ENCODE results near the gene TNNT2.

DNA sequence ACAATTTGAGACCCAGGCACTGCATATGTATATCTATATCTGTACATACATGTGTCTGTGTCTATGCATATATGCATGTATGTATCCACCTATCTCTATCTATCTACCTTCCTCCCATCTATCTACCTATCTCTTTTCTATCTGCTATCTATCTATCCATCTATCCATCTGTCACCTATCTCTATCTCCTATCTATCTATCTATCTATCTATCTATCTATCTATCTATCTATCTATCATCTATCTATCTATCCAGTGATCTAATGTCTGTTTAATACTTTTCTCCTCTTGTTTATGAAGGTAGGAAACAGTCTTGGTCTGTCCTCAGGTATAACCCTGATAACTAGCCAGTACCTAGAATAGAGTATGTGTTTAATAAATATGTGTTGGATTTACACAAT is 25.9 kb downstream of the TNNT2 start:
- TF ChIP-seq POLR2A (IDR thresholded peaks at IDR 0.05): no peak
- no peak for TF ChIP-seq CTCF (IDR thresholded peaks at IDR 0.05)

Data from tibial nerve (tissue), 3 donors.